Measurements from ENCODE around the gene ZBTB8B.
"Not testable (repeated sequence)": the region's sequence is repeated elsewhere in the genome, so short reads cannot be mapped to it uniquely, and the experiment has no call there.

Gene ZBTB8B

DNA sequence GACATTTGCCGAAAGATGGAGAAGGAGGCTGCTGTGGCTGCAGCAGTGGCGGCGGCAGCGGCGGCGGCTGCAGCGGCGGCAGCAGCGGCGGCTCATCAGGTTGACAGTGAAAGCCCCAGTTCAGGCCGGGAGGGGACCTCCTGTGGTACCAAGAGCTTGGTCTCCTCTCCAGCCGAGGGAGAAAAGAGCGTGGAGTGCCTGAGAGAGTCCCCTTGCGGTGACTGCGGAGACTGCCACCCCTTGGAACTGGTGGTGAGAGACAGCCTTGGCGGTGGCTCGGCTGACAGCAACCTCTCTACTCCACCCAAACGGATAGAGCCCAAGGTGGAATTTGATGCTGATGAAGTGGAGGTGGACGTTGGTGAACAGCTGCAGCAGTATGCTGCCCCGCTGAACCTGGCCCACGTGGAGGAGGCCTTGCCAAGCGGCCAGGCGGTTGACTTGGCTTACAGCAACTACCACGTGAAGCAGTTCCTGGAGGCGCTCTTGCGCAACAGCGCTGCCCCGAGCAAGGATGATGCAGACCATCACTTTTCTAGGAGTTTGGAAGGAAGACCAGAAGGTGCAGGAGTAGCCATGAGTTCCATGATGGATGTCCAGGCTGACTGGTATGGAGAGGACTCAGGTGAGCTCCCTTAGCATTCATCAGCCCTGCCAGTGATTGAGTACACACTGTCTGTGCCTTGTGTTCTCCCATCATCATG lies 6.3 kb downstream of the ZBTB8B start:
- DNase-seq, result peak; percentile 33

DNA sequence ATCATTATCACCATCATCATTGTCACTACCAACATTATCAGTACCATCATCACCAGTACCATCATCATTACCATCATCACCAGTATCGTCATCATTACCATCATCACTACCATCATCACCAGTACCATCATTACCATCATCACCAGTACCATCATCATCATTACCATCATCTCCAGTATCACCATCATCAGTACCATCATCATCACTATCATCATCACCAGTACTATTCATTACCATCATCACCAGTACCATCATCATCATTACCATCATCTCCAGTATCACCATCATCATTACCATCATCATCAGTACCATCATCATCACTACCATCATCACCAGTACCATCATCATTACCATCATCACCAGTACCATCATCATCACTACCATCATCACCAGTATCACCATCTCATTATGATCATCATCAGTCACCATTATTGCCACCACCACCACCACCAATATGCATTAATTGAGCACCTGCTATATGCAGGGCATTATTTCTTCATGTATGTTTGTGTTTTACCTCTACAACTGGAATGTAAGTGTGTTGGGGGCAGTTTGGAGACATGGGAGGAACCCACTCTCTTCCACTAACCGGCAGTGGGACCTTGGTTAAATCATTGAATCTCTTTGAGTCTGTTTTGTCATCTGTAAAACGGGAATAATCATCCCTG lies 7.0 kb downstream of the ZBTB8B start:
- no peak for DNase-seq

DNA sequence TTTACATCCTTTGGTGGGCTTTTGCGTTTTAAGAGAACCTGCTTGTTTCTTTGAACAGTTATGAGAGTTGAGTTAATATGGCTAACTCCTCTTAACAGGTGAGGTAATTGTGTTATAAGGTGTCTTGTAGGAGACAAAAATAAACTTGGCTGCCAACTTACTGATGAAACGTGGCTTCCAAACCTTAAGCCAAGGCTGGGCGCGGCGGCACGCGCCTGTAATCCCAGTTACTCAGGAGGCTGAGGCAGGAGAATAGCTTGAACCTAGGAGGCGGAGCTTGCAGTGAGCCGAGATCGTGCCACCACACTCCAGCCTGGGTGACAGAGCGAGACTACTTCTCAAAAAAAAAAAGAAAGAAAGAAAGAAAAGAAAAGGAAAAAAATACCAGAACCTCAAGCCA lies 8.1 kb downstream of the ZBTB8B start:
- not testable (repeated sequence) for DNase-seq

DNA sequence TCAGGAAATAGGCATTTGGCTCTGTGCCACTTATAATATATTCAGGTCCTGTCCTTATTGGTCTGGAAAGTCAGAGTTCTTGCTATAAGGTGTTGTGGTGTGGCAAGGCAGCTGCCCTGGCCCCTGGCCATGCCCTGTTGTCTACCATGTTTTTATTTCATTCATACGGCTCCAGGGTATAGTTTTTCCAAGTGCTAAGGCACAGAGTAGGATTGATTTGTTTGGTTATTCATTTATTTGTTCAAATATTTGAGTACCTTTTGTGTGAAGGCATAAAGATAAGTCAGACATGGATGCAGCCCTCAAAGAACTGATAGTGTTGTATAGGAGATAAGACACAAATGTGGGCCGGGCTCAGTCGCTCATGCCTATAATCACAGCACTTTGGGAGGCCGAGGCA lies 10.1 kb downstream of the ZBTB8B start:
- DNase-seq, result no peak

DNA sequence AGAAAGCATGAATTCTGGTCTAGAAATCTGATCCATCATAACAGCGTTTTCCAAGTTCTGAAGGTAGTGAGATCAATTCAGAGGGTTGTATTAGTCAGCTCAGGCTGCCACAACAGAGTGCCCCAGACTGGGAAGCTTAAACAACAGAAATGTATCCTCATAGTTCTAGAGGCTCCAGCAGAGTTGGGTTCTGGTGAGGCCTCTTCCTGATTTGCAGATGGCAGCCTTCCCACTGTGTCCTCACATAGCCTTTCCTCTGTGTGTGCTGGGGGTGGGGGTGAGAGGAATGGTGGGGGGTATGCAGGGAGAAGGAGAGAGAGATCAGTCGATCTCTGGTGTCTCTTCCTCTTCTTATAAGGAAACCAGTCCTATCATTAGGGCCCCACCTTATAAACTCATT lies 15.1 kb downstream of the ZBTB8B start:
- no peak for DNase-seq

- DNase-seq, result no peak
Measured at GRCh38 chr1:32480761-32481160, 15.9 kb downstream of the ZBTB8B start.

DNA sequence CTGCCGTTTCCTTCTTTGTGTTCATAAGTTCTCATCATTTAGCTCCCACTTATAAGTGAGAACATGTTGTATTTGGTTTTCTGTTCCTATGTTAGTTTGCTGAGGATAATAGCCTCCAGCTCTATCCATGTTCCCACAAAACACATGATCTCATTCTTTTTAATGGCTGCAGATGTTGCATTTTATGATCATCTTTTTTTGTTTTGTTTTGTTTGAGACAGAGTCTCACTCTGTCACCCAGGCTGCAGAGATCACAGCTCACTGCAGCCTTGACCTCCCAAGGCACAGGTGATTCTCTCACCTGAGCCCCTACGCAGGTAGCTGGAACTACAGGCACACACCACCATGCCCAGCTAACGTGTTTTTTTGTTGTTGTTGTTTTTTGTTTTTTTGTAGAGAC lies 16.9 kb downstream of the ZBTB8B start:
- DNase-seq, result not testable (repeated sequence)

DNA sequence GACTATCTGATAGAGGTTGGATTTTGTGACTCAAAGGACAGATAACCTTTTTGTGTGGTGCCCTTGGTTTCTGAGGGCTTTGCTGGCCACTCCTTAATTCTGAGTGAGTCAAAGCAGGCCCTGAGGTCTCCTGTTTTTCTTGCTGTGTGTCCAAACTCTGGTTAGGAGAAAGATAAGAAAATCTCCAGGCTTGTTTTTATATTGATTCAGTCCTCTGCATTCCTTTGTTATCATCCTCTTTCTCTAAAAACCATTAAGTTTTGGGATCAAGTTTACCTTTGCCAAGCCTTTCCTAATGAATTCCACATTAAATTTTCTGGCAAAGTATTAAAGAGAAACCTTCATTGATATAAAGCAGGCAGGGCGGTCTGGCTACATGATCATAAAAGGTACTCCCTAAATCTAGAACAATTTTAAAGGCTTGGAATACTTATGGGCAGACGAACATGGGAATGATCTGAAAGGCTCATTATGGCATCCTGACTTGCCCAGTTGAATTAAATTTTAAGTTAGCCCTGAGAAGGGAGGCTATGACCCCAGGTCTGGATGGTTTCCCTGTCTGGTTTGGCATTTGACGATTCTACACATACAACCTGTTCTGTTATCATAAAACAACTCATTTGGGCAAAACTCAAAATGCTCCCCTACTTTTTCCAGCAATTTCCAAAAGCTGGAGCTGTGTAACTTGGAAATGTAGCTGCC lies 20.8 kb downstream of the ZBTB8B start:
- DNase-seq, result no peak

GRCh38 chr1:32486463-32487113 lies 21.7 kb downstream of the ZBTB8B start:
- DNase-seq, result no peak

- no peak for DNase-seq
Measured at GRCh38 chr1:32487182-32487581, 22.3 kb downstream of the ZBTB8B start.

- no peak for DNase-seq
Measured at GRCh38 chr1:32489774-32490454, 25.0 kb downstream of the ZBTB8B start.

GRCh38 chr1:32491386-32491785 lies 26.5 kb downstream of the ZBTB8B start:
- DNase-seq, result no peak

DNA sequence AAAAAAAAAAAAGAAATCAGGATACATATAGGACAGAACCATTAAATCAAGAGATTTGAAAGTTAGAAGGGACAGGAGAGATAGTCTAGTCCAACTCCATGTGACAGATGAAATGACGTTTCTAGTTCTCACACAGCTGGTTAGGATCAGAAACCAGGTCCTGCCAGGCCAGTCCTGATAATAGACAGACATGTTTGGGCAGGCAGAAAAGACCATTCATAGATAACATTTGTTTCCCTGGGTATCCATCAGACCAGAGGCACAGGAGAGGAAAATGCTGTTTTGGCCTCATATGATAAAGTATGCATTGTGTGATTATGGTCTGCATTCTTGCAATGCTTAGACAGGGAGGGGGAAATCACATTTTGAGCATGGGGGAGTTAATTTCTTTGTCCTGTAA lies 29.3 kb downstream of the ZBTB8B start:
- DNase-seq, result no peak

- DNase-seq, result no peak
Measured at GRCh38 chr1:32494711-32495337, 30.0 kb downstream of the ZBTB8B start.

DNA sequence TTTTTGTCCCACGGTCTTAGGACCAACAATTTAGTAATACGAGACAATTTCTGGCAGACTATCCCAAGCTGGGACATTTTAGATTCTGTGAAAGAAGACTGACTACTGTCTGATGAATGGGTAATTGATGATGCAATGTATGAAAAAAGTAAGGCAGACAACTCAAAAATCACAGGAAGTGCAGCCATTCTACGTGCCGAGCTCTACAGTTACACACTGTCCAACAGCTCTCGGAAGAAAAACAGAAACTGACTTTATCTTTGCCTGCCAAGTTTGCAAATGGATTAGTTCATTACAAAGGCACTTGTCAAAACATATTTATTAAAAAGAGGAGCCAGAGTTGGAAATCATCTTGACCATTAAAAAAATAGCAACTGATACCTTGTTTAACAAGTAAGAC lies 31.3 kb downstream of the ZBTB8B start:
- no peak for DNase-seq

DNA sequence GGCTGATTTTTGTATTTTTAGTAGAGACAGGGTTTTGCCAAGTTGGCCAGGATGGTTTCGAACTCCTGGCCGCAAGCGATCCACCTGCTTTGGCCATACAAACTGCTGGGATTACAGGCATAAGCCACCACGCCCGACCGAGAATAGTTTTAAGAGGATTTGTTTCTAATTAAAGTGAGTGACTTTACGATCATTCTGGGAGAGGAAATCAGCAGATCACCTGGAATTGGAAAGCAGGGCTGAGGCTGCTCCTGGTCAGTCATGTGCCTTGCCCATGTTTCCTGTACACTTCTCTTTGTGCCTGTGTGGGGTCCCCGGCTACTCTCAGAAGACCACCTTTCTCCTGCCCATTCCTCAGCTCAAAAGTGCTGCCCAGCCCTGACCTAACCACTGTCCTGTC lies 33.9 kb downstream of the ZBTB8B start:
- no peak for DNase-seq

DNA sequence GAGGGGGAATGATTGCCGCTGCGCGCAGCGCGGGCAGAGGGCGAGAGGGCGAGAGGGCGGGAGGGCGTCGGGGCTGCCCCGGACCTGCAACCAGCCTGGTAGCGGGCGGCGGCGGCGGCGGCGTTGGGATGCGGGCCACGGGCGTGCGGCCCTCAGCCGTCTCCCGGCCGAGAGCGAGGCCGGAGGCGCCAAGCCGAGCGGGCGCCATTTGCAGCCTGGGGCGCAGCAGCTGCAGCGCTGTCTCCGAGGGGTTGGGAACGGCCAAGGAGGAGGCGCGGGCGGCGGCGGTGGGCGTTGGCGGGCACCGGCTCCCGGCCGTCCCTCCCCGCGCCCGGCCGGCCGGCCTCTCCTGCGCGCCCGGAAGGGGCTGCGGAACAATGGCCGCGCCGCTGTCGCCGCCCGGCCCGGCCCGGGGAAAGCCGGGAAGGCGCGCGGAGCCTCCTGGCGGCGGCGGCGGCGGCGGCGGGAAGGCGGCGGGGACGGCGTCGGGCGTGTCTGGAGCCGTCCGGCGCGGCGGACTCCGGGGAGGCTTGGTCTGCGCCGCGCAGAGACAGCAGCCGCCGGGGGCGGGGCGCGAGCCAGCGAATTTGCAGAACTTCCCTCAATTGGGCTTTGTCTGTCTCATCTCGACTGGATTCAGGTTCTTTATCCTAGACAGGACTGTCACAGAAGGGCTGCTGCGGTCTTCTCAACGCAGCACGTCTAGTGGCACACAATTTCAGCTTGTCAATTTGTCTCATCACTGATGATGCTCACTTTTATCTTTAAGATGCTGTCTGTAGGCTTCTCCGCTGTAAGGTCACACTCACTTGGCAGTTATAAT lies 35.7 kb downstream of the ZBTB8B start:
- DNase-seq, result peak; percentile 42

DNA sequence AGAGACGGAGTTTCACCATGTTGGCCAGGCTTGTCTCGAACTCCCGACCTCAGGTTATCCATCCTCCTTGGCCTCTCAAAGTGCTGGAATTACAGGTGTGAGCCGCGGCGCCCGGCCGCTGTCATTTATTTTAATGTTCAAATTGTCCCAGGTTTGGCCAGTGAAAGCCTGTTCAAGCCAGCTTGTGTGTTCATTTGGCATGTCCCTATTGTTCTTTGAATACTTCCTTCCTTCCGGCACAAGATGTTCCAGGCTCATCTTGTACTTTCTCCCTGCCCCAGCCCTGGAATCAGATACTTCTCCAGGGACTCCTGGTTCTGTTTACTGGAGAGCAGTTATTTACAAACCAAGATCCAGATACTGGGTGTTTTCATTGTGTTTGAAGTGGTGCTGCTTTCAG lies 37.0 kb downstream of the ZBTB8B start:
- no peak for DNase-seq

DNA sequence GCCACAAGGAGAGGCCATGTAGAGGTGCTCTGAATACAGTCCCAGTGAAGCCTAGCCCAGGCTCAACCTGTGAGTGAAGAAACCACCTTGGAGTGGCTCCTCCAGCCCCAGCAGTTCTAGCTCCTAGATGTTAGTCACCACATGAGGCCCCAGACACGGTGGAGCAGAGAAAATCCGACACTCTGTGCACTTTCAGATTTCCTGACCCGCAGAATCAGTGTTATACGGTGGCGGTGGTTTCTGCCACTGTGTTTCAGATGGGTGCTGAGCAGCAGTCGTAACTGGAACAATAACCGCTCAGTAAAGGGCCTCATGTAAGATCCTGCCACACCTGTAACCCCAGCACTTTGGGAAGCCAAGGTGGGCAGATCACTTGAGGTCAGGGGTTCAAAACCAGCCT lies 38.3 kb downstream of the ZBTB8B start:
- DNase-seq, result no peak

- DNase-seq, result no peak
Measured at GRCh38 chr1:32507021-32507420, 42.1 kb downstream of the ZBTB8B start.

DNA sequence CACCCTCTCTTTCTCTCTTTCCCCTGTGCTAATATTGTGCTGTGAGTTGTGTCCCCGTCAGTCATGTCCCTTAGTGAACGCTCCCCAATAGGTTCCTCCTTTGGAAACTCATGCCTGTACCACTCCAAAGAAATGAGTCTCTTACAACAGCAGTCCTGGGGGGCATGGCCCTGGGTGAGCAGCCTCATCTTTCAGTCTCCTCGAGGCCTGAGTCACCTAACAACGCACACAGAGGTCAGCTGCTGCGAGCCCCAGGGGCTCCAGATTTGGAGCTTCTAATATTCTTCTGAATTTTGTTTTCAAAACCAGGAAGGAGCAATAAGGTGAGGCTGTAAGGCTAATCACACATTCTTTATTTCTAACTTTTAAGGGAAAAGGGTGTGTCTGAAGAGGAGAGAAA lies 43.9 kb downstream of the ZBTB8B start:
- DNase-seq, result no peak

DNA sequence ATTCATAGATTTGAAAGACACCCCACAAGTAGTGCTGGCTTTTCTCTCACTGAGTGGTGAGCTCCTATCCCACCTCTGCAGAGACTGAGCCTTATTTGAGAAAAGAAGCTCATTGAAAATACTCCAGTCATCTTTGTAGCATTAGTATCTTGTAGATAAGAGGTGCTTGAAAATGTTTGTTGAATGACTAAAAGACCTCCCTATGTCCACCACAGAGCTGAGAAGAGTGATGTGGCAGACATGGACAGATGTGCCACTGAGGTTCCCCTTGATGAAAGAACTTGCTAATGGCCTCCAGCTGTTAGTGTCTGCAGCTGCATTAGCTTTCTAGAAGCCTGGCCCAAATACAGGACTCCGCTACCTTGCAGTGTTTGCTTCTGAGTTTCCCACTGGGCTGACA lies 45.1 kb downstream of the ZBTB8B start:
- DNase-seq, result no peak
